Upper lobe of left lung (tissue), 6 donors: ENCODE data around the gene OR6C1. TPM values are rescaled to one million over a fixed set of nuclear protein-coding genes. Genes with fewer than 3 reads are reported as not detected.
"Not testable (repeated sequence)": the region's sequence is repeated elsewhere in the genome, so short reads cannot be mapped to it uniquely, and the experiment has no call there.

Experiments used
- ATAC-seq, 2 donors: fragments of 200-7000 bp; cut with Tn5 transposase; one replicate each; pipeline ENCODE4 v1.9.1; 2022; ENCODE audit warnings: mild to moderate bottlenecking in 2 of 2, moderate library complexity in 2 of 2; ENCODE audit not compliant: low FRiP score in 2 of 2
- DNase-seq, 2 donors: peaks; one replicate each; pipeline ENCODE4 v3.0.0-alpha.2; 2019 to 2020
- H3K27ac ChIP-seq, 4 donors: fragments of 200-600 bp; sonication (generic); one replicate each; pipeline ENCODE4 v1.5.1; 2016 to 2019
- H3K27me3 ChIP-seq, 4 donors: fragments of 200-600 bp; sonication (generic); one replicate each; pipeline ENCODE4 v1.5.1; 2017 to 2019
- H3K36me3 ChIP-seq, 4 donors: fragments of 200-600 bp; sonication (generic); one replicate each; pipeline ENCODE4 v1.5.1; 2016 to 2019
- H3K4me1 ChIP-seq, 4 donors: fragments of 200-600 bp; sonication (generic); one replicate each; pipeline ENCODE4 v1.5.1; 2018 to 2019
- H3K4me3 ChIP-seq, 4 donors: fragments of 200-600 bp; sonication (generic); one replicate each; pipeline ENCODE4 v1.5.1; 2017 to 2019; ENCODE audit warnings: mild to moderate bottlenecking in 2 of 4, moderate library complexity in 1 of 4
- H3K9me3 ChIP-seq, 4 donors: fragments of 200-600 bp; sonication (generic); one replicate each; pipeline ENCODE4 v1.5.1; 2018 to 2019
- CTCF ChIP-seq, 6 experiments: fragments of 450-650 bp in 4 of 6; fragments of 200-600 bp in 2 of 6; sonication (generic) in 2 of 6; IDR thresholded peaks; one replicate each; pipeline ENCODE4 v1.5.1; 2016 to 2019; ENCODE audit warnings: antibody characterized with exemption in 6 of 6
- EP300 ChIP-seq, 4 donors: sonication (generic); formaldehyde crosslinking; IDR thresholded peaks; one replicate each; pipeline ENCODE4 v1.5.1; 2017; ENCODE audit warnings: antibody characterized with exemption in 4 of 4, control low read depth in 2 of 4
- POLR2A ChIP-seq, 4 donors: fragments of 450-650 bp; IDR thresholded peaks; one replicate each; pipeline ENCODE4 v1.5.1; 2016 to 2017; ENCODE audit warnings: antibody characterized with exemption in 4 of 4, mild to moderate bottlenecking in 2 of 4
- POLR2AphosphoS5 ChIP-seq, 2 donors: sonication (generic); formaldehyde crosslinking; IDR thresholded peaks; one replicate each; pipeline ENCODE4 v1.5.1; 2017; ENCODE audit warnings: antibody characterized with exemption in 2 of 2
- WGBS, 2 donors: methylation state at CpG; one replicate each; pipeline ENCODE4 v1.1.5; 2017 to 2018; 5-methylcytosine and 5-hydroxymethylcytosine counted together
- total RNA-seq, 6 donors: library from RNA; depleted of rRNA in 4 of 6; stranded (reverse); fragments of >200 nt in 4 of 6; gene quantifications; one replicate each; pipeline versions ENCODE4 v1.1.0 to v1.2.1, GENCODE V29; 2016 to 2021
- donor health status: DM: no; HTN: no; CAD: no; lungs with moderate emphysema.
- donor health status: DM: no; HTN: yes; CAD: no; lungs with severe emphysema.

Gene OR6C1
- total RNA-seq: not detected

- DNase-seq (no peak), ATAC-seq (no peak)
- Histone ChIP-seq H3K27ac (no peak within 1 kb of the TSS), H3K27me3 (no peaks in the 10 kb centered on the region), H3K36me3 (no peaks in the 10 kb centered on the region), H3K4me1 (no peaks in the 10 kb centered on the region), H3K4me3 (no peak within 1 kb of the TSS), H3K9me3 (no peaks in the 10 kb centered on the region)
- TF ChIP-seq EP300 (IDR thresholded peaks at IDR 0.05): no peak
- no peak for TF ChIP-seq CTCF (IDR thresholded peaks at IDR 0.05)
- no peak for TF ChIP-seq POLR2A (IDR thresholded peaks at IDR 0.05)
- no peak for TF ChIP-seq POLR2AphosphoS5 (IDR thresholded peaks at IDR 0.05)
- 78 to 86% methylated on average over 2 of the region's 2 CpGs for WGBS, 2 donors
Measured at GRCh38 chr12:55314043-55314442, at the start of gene OR6C1. Gene OR6C1, plus strand, starts transcription at chr12:55314343. Its CDS starts 6,257 bp downstream, at chr12:55320600.

GRCh38 chr12:55280991-55281390 is 33.2 kb upstream of the OR6C1 start:
- TF ChIP-seq CTCF (IDR thresholded peaks at IDR 0.05): no peak
- no peak for TF ChIP-seq POLR2A (IDR thresholded peaks at IDR 0.05)
- TF ChIP-seq POLR2AphosphoS5 (IDR thresholded peaks at IDR 0.05): no peak
- H3K4me1 ChIP-seq: no peaks in the 10 kb centered on the region
- H3K4me3 ChIP-seq: no peak overlapping the region
- no peak overlapping the region for H3K27ac ChIP-seq
- DNase-seq: no peak
- no peaks in the 10 kb centered on the region for H3K9me3 ChIP-seq
- no peak for ATAC-seq
- 58 to 61% methylated on average over 2 of the region's 2 CpGs for WGBS, 2 donors
- H3K36me3 ChIP-seq: no peaks in the 10 kb centered on the region
- H3K27me3 ChIP-seq: no peaks in the 10 kb centered on the region

- ATAC-seq: no peak
- WGBS, 2 donors: 40 to 44% methylated on average over 2 of the region's 2 CpGs
- H3K27ac ChIP-seq: no peak overlapping the region
Measured at GRCh38 chr12:55289999-55290398, 24.1 kb upstream of the OR6C1 start.

GRCh38 chr12:55296469-55296868 is 17.7 kb upstream of the OR6C1 start, which contains the start of gene OR6C6:
Gene OR6C6, minus strand, starts transcription at chr12:55296569. Its CDS starts 1,337 bp downstream, at chr12:55295232.
- Histone ChIP-seq H3K4me3 (no peak within 1 kb of the TSS), H3K27me3 (no peaks in the 10 kb centered on the region), H3K9me3 (no peaks in the 10 kb centered on the region), H3K27ac (no peak within 1 kb of the TSS), H3K4me1 (no peaks in the 10 kb centered on the region), H3K36me3 (no peaks in the 10 kb centered on the region)
- 79 to 85% methylated on average over 2 of the region's 2 CpGs for WGBS, 2 donors
- TF ChIP-seq CTCF (IDR thresholded peaks at IDR 0.05) (no peak), POLR2AphosphoS5 (IDR thresholded peaks at IDR 0.05) (no peak), EP300 (IDR thresholded peaks at IDR 0.05) (no peak), POLR2A (IDR thresholded peaks at IDR 0.05) (no peak)
- ATAC-seq (no peak), DNase-seq (no peak)

More at GRCh38 chr12:55289999-55290398, 24.1 kb upstream of the OR6C1 start:
- H3K9me3 ChIP-seq: no peaks in the 10 kb centered on the region
- H3K36me3 ChIP-seq: no peaks in the 10 kb centered on the region
- no peak for DNase-seq
- no peaks in the 10 kb centered on the region for H3K4me1 ChIP-seq
- no peak overlapping the region for H3K4me3 ChIP-seq
- TF ChIP-seq CTCF (IDR thresholded peaks at IDR 0.05): no peak
- TF ChIP-seq EP300 (IDR thresholded peaks at IDR 0.05): no peak
- TF ChIP-seq POLR2A (IDR thresholded peaks at IDR 0.05): no peak
- no peak for TF ChIP-seq POLR2AphosphoS5 (IDR thresholded peaks at IDR 0.05)
- H3K27me3 ChIP-seq: no peaks in the 10 kb centered on the region

- no peak for TF ChIP-seq EP300 (IDR thresholded peaks at IDR 0.05)
- no peak for TF ChIP-seq POLR2A (IDR thresholded peaks at IDR 0.05)
- TF ChIP-seq CTCF (IDR thresholded peaks at IDR 0.05): no peak
- no peak for TF ChIP-seq POLR2AphosphoS5 (IDR thresholded peaks at IDR 0.05)
- Histone ChIP-seq H3K27ac (no peak overlapping the region), H3K4me3 (no peak overlapping the region), H3K27me3 (no peaks in the 10 kb centered on the region), H3K36me3 (no peaks in the 10 kb centered on the region), H3K4me1 (no peaks in the 10 kb centered on the region), H3K9me3 (no peaks in the 10 kb centered on the region)
- 55 to 58% methylated on average over 4 of the region's 4 CpGs for WGBS, 2 donors
- ATAC-seq: no peak
- no peak for DNase-seq
Measured at GRCh38 chr12:55320201-55320600, 6.1 kb downstream of the OR6C1 start.

- not testable (repeated sequence) for H3K4me3 ChIP-seq, H3K36me3 ChIP-seq, DNase-seq, H3K4me1 ChIP-seq, H3K27ac ChIP-seq, ATAC-seq, H3K27me3 ChIP-seq, H3K9me3 ChIP-seq
- WGBS, 2 donors: 92 to 93% methylated on average over 4 to 6 of the region's 6 CpGs
Measured at GRCh38 chr12:55325801-55326200, 11.7 kb downstream of the OR6C1 start.
